Measurements from ENCODE around the gene RNASEH2A. TPM values are rescaled to one million over a fixed set of nuclear protein-coding genes. Genes with fewer than 3 reads are reported as not detected.

RNASEH2A gene
- polyA plus RNA-seq, 2 of the 4 experiments (the other 2 are of a cell fraction): 37.2 to 45.5 TPM

DNA sequence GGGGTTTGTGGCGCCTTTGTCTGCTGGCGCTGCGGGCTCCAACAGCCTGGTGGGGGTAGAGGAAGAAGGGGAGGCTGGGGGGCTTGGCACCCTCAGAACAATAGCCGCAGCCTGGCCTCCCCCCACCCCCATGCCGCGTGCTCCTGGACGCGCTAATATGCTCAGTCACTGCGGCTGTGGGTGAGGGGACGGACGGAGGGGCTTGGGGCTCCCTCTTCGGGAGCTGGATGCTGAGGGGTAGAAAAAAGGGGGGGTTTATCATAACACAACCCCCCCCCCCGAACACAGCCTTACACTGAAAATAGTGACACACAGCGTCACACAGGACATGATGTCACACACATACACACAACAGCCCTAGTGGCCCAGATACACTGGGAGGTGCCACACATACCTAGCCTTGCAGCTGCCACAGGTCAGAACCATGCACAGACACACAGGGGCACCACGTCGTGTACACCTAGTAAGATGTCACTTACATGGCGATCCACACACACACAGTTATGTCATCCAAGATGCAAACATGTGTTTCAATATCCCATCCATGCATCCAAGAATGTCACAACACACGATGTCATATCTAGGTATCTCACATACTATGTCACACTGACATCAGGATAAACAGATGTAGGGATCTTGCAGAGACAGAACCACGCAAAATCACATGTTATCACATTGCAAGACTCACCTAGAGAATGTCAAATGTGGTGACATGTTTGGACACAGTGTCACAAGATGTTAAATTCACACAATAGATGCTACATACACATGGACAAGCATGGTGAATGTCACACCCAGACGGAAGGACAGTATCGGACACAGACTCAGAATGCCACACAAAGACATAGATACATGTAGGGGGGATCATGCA, 32.7 kb downstream of the RNASEH2A start:
- ChIA-PET POLR2A (no interaction called here), CTCF (interaction anchor here (0.6 to 2.9 kb wide), 7 partner anchors 8 to 153 kb away, joined by 3 to 27 read pairs (median 3); no protein-coding TSS in a partner anchor)
- H3K4me1 ChIP-seq: peaks cover 9% of the 10 kb centered on the region; the same call in 1 of the 3 replicates
- FAIRE-seq: no peak
- ATAC-seq: no peak; a peak in 1 of 6 replicates
- peak overlapping the region; percentile 66 for H3K4me2 ChIP-seq
- WGBS (ENCODE audit: missing lambda C conversion rate): 54% methylated on average over 11 of the region's 21 CpGs
- H3K9me3 ChIP-seq: no peaks in the 10 kb centered on the region
- H3K27ac ChIP-seq: peak overlapping the region; percentile 71 to 87
- TF ChIP-seq RFX5 (IDR thresholded peaks at IDR 0.05): no peak
- TF ChIP-seq, protein P1, sequence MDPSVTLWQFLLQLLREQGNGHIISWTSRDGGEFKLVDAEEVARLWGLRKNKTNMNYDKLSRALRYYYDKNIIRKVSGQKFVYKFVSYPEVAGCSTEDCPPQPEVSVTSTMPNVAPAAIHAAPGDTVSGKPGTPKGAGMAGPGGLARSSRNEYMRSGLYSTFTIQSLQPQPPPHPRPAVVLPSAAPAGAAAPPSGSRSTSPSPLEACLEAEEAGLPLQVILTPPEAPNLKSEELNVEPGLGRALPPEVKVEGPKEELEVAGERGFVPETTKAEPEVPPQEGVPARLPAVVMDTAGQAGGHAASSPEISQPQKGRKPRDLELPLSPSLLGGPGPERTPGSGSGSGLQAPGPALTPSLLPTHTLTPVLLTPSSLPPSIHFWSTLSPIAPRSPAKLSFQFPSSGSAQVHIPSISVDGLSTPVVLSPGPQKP (IDR thresholded peaks at IDR 0.05; ENCODE audit: low read depth, low read length): no peak
- TF ChIP-seq, protein P2, sequence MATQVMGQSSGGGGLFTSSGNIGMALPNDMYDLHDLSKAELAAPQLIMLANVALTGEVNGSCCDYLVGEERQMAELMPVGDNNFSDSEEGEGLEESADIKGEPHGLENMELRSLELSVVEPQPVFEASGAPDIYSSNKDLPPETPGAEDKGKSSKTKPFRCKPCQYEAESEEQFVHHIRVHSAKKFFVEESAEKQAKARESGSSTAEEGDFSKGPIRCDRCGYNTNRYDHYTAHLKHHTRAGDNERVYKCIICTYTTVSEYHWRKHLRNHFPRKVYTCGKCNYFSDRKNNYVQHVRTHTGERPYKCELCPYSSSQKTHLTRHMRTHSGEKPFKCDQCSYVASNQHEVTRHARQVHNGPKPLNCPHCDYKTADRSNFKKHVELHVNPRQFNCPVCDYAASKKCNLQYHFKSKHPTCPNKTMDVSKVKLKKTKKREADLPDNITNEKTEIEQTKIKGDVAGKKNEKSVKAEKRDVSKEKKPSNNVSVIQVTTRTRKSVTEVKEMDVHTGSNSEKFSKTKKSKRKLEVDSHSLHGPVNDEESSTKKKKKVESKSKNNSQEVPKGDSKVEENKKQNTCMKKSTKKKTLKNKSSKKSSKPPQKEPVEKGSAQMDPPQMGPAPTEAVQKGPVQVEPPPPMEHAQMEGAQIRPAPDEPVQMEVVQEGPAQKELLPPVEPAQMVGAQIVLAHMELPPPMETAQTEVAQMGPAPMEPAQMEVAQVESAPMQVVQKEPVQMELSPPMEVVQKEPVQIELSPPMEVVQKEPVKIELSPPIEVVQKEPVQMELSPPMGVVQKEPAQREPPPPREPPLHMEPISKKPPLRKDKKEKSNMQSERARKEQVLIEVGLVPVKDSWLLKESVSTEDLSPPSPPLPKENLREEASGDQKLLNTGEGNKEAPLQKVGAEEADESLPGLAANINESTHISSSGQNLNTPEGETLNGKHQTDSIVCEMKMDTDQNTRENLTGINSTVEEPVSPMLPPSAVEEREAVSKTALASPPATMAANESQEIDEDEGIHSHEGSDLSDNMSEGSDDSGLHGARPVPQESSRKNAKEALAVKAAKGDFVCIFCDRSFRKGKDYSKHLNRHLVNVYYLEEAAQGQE (IDR thresholded peaks at IDR 0.05): no peak
- no peak for TF ChIP-seq RAD21 (conservative IDR thresholded peaks at IDR 0.05 in 1 of 2, IDR thresholded peaks at IDR 0.05 in 1 of 2)
- H3K4me3 ChIP-seq: peak overlapping the region; percentile 78
- DNase-seq (ENCODE audit: low read depth in 1 of 2, low spot score in 1 of 2): no peak

DNA sequence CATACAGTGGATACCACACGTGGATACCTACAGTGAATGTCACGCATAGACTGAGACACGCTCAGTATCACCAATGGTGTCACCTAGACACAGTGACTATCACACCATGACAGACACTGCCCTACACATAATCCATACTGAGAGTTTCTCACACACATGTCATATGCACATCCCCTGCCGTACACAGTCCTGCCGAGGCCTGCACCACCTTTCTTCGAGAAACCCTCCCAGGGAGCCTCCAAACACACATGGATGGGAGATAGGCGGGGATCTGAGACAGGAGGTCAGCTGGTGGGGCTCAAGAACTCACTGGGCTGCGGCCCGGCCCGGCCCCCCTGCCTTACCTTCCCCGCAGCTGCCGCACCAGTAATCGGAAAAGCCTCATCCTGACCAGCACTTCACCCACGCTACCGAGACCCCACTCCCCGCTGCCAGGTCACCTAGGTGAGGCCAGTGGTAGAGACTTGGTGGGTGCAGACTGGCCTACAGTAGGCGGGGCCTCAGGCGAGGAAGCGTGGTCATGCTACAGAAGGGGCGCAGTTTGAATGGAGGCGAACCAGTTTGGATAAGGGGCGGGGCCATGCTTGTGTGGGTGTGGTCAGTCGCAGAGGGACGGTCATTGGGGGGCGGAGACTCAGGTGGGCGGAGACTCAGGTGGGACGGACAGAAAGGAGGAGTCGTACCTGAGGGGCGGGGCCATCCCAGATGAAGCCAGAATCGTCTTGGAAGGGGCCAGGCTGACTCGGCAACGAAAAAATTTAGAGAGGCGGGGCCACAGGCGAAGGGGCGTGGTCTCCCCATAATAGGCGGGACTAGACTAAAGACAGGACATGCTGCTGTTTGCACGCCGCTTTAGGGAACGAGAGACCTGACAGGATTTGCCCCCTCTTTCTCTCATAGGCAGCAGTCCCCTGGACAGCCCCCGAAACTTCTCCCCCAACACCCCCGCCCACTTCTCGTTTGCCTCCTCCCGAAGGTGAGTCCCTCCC, 34.0 kb downstream of the RNASEH2A start:
- DNase-seq (ENCODE audit: low read depth in 1 of 2, low spot score in 1 of 2) (peak in 1 of 2 experiments; percentile 80), FAIRE-seq (no peak), ATAC-seq (peak in 1 of 2 experiments; percentile 52; a peak in 3 of 6 replicates)
- peaks cover 6% of the 10 kb centered on the region; the same call in 1 of the 3 replicates for H3K4me1 ChIP-seq
- H3K4me2 ChIP-seq: no peak overlapping the region
- CTCF ChIA-PET: no interaction called here
- 54% methylated on average over 36 of the region's 43 CpGs for WGBS (ENCODE audit: missing lambda C conversion rate)
- TF ChIP-seq FOSB (CRISPR knock-in tag; IDR thresholded peaks at IDR 0.05) (no peak), MAFK (IDR thresholded peaks at IDR 0.05; ENCODE audit: partially characterized antibody) (no peak), RARB (CRISPR knock-in tag; IDR thresholded peaks at IDR 0.05) (no peak), CHD4 (IDR thresholded peaks at IDR 0.05; ENCODE audit: borderline replicate concordance) (no peak), JUN (IDR thresholded peaks at IDR 0.05) (no peak), POLR2A (IDR thresholded peaks at IDR 0.05; ENCODE audit: low read length) (no peak), CHD2 (IDR thresholded peaks at IDR 0.05; ENCODE audit: low read length, partially characterized antibody) (no peak), NFE2L2 (conservative IDR thresholded peaks at IDR 0.05; ENCODE audit: low read length) (no peak), HOXB5 (CRISPR knock-in tag; IDR thresholded peaks at IDR 0.05) (no peak), ZFP36 (IDR thresholded peaks at IDR 0.05; ENCODE audit: borderline replicate concordance, partially characterized antibody) (no peak), ZC3H11A (IDR thresholded peaks at IDR 0.05) (no peak)
- TF ChIP-seq, protein P1 (IDR thresholded peaks at IDR 0.05; ENCODE audit: low read depth, low read length): no peak
- TF ChIP-seq, protein P2 (IDR thresholded peaks at IDR 0.05): no peak
- POLR2A ChIA-PET: no interaction called here
- no peaks in the 10 kb centered on the region for H3K9me3 ChIP-seq
- H3K27ac ChIP-seq: no peak overlapping the region
- no peak overlapping the region for H3K4me3 ChIP-seq
